ENCODE measurements around the gene CNKSR3. TPM values are rescaled to one million over a fixed set of nuclear protein-coding genes. Genes with fewer than 3 reads are reported as not detected.
"Not testable (repeated sequence)": the region's sequence is repeated elsewhere in the genome, so short reads cannot be mapped to it uniquely, and the experiment has no call there.

The CNKSR3 gene
- polyA plus RNA-seq, 2 donors, result 12.0 to 12.9 TPM

DNA sequence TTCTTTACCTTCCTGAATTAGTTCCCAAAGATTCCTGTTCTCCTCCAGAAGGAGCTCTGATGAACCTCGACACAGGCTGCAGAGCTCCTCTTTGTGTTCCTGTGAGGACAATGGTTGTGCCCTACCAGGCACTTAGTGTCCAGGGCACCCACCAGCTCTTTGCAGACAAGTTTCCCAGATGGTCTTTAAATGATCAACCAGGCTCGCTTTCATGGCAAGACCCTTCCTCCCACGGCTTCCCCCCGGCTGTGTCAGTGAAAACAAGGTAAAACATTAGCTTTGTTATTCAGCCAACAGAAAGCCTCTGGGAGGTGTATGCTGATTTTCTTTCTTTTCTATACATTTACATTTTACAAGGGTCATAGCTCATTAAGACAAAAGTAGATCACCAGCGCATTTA is 32.3 kb upstream of the CNKSR3 start:
- H3K27me3 ChIP-seq (ENCODE audit: control insufficient read depth in 1 of 2, insufficient read depth in 2 of 2, low read length in 2 of 2), result no peaks in the 10 kb centered on the region
- H3K27ac ChIP-seq (ENCODE audit: low read depth in 2 of 2, low read length in 1 of 2), result no peak overlapping the region
- H3K9me3 ChIP-seq (ENCODE audit: control insufficient read depth in 2 of 2, insufficient read depth in 1 of 2, low read depth in 1 of 2, low read length in 1 of 2), result no peaks in the 10 kb centered on the region
- H3K4me1 ChIP-seq (ENCODE audit: control insufficient read depth in 2 of 2, insufficient read depth in 2 of 2, low read length in 1 of 2), result no peaks in the 10 kb centered on the region
- H3K36me3 ChIP-seq (ENCODE audit: control insufficient read depth in 2 of 2, insufficient read depth in 2 of 2, low read length in 1 of 2), result no peaks in the 10 kb centered on the region
- 86 to 88% methylated on average over 5 of the region's 5 CpGs for WGBS, 2 donors
- no peak overlapping the region for H3K4me3 ChIP-seq (ENCODE audit: low read depth in 1 of 2, low read length in 2 of 2)

DNA sequence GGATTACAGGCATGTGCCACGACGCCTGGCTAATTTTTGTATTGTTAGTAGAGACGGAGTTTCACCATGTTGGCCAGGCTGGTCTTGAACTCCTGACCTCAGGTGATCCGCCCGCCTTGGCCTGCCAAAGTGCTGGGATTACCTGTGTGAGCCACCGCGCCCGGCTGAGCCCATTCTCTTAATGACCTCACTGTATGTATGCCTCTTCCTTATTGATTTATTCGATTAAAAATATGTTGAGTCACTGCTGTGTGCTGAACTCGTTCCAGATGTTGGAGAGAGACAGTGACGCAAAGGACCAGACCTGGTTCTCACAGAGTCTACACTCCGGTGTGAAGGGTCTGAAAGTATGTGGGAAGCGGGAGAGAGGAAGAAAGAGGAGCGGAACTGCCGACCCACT is 31.4 kb upstream of the CNKSR3 start:
- not testable (repeated sequence) for H3K4me3 ChIP-seq (ENCODE audit: low read depth in 1 of 2, low read length in 2 of 2); H3K27me3 ChIP-seq (ENCODE audit: control insufficient read depth in 1 of 2, insufficient read depth in 2 of 2, low read length in 2 of 2); H3K4me1 ChIP-seq (ENCODE audit: control insufficient read depth in 2 of 2, insufficient read depth in 2 of 2, low read length in 1 of 2); H3K9me3 ChIP-seq (ENCODE audit: control insufficient read depth in 2 of 2, insufficient read depth in 1 of 2, low read depth in 1 of 2, low read length in 1 of 2); H3K36me3 ChIP-seq (ENCODE audit: control insufficient read depth in 2 of 2, insufficient read depth in 2 of 2, low read length in 1 of 2); H3K27ac ChIP-seq (ENCODE audit: low read depth in 2 of 2, low read length in 1 of 2)
- WGBS, 2 donors, result 84 to 85% methylated on average over 15 of the region's 15 CpGs

GRCh38 chr6:154539593-154540269 is 29.2 kb upstream of the CNKSR3 start:
- WGBS, 2 donors, result 93 to 96% methylated on average over 9 of the region's 9 CpGs
- H3K4me1 ChIP-seq (ENCODE audit: control insufficient read depth in 2 of 2, insufficient read depth in 2 of 2, low read length in 1 of 2), result no peaks in the 10 kb centered on the region

DNA sequence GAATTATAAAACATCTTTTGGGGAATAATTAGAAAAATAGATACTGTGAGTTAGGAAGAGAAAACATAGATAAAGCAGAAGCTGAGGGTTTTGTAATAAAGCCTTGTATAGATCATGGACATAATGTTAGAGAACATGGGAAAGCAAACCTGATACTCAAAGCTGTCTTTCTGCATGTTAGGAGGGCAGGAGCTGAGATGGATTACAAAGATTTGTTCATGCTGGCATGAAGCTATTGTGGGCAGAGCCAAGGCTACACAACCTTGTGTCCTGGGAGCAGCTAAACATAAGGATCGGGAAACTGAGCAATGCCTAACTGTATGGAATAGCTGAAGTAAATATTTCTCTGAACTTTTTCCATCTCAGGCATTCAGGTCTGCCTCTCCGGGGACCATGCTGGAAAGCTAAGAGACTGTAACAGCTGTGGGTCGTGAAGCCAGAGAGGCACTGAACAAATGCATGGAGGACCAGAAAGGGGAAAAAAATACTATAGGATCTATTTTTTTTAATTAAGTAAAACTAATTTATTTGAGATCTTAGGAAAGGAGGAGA is 28.2 kb upstream of the CNKSR3 start:
- no peak overlapping the region for H3K27ac ChIP-seq (ENCODE audit: low read depth in 2 of 2, low read length in 1 of 2)
- no peaks in the 10 kb centered on the region for H3K36me3 ChIP-seq (ENCODE audit: control insufficient read depth in 2 of 2, insufficient read depth in 2 of 2, low read length in 1 of 2)
- H3K9me3 ChIP-seq (ENCODE audit: control insufficient read depth in 2 of 2, insufficient read depth in 1 of 2, low read depth in 1 of 2, low read length in 1 of 2), result no peaks in the 10 kb centered on the region
- H3K27me3 ChIP-seq (ENCODE audit: control insufficient read depth in 1 of 2, insufficient read depth in 2 of 2, low read length in 2 of 2), result no peaks in the 10 kb centered on the region
- WGBS, 2 donors, result 67 to 84% methylated on average over 3 of the region's 3 CpGs
- no peaks in the 10 kb centered on the region for H3K4me1 ChIP-seq (ENCODE audit: control insufficient read depth in 2 of 2, insufficient read depth in 2 of 2, low read length in 1 of 2)
- H3K4me3 ChIP-seq (ENCODE audit: low read depth in 1 of 2, low read length in 2 of 2), result no peak overlapping the region

More at GRCh38 chr6:154539593-154540269, 29.2 kb upstream of the CNKSR3 start:
- H3K9me3 ChIP-seq (ENCODE audit: control insufficient read depth in 2 of 2, insufficient read depth in 1 of 2, low read depth in 1 of 2, low read length in 1 of 2), result no peaks in the 10 kb centered on the region
- no peaks in the 10 kb centered on the region for H3K36me3 ChIP-seq (ENCODE audit: control insufficient read depth in 2 of 2, insufficient read depth in 2 of 2, low read length in 1 of 2)
- no peaks in the 10 kb centered on the region for H3K27me3 ChIP-seq (ENCODE audit: control insufficient read depth in 1 of 2, insufficient read depth in 2 of 2, low read length in 2 of 2)
- H3K27ac ChIP-seq (ENCODE audit: low read depth in 2 of 2, low read length in 1 of 2), result no peak overlapping the region
- no peak overlapping the region for H3K4me3 ChIP-seq (ENCODE audit: low read depth in 1 of 2, low read length in 2 of 2)

DNA sequence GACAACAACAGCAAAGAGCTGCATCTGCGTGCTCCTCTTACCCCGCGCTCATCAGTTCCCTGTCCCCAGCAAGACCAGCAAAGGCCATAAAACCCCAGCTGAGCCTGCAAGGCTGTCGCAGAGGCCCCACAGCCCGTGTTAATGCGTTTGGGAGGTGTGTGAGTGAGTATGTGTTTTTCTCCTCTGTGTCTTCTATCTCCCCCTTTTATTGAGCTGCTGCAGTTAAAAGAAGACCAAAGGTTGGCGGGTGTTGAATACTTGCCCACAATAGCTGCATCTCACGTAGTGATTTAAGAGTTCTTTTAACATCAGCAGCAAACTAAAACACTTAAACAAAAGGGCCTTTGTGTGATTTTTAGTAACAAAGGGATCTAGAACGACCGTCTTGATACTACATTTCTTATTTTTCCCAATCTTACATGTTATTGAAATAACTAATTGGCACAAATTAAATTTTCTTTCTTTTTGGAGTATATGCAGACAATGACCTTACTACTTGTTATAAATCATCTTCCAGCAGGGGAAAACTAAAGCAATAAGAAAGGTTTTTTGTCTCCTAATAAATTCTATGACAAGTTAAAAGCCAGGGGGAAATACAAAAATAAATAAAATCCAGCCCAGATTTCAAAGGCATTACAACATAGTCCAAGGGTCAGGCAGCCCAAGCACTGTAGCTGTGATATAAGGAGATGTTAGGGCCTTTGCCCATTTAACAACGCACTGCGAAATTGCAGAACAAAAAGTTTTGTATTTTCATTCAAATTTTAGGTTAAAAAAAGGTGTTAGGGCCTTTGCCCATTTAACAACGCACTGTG is 27.2 kb upstream of the CNKSR3 start:
- Histone ChIP-seq H3K27me3 (ENCODE audit: control insufficient read depth in 1 of 2, insufficient read depth in 2 of 2, low read length in 2 of 2) (no peaks in the 10 kb centered on the region), H3K27ac (ENCODE audit: low read depth in 2 of 2, low read length in 1 of 2) (no peak overlapping the region), H3K36me3 (ENCODE audit: control insufficient read depth in 2 of 2, insufficient read depth in 2 of 2, low read length in 1 of 2) (no peaks in the 10 kb centered on the region), H3K4me3 (ENCODE audit: low read depth in 1 of 2, low read length in 2 of 2) (no peak overlapping the region), H3K9me3 (ENCODE audit: control insufficient read depth in 2 of 2, insufficient read depth in 1 of 2, low read depth in 1 of 2, low read length in 1 of 2) (no peaks in the 10 kb centered on the region), H3K4me1 (ENCODE audit: control insufficient read depth in 2 of 2, insufficient read depth in 2 of 2, low read length in 1 of 2) (no peaks in the 10 kb centered on the region)
- WGBS, 2 donors, result 75 to 87% methylated on average over 13 of the region's 13 CpGs

DNA sequence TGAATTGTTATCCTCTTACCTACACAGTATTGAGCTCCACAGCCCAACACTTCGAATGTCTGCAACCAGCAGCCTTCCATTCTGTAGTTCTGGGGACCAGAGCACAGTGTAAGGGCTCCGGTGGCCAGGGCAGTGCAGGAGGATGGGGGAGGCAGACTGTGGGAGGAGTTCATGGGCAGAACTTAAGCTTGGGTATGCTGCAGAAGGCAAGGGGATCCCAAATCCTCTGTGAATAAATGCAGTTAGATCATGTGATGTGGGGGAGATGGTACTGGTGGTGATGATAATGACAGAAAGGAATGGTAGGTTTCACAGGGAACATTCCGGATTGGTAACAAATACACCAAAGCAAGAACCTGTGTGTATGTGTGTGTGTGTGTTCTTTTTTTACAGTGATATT is 26.5 kb upstream of the CNKSR3 start:
- Histone ChIP-seq H3K27ac (ENCODE audit: low read depth in 2 of 2, low read length in 1 of 2) (no peak overlapping the region), H3K9me3 (ENCODE audit: control insufficient read depth in 2 of 2, insufficient read depth in 1 of 2, low read depth in 1 of 2, low read length in 1 of 2) (no peaks in the 10 kb centered on the region), H3K36me3 (ENCODE audit: control insufficient read depth in 2 of 2, insufficient read depth in 2 of 2, low read length in 1 of 2) (no peaks in the 10 kb centered on the region), H3K4me1 (ENCODE audit: control insufficient read depth in 2 of 2, insufficient read depth in 2 of 2, low read length in 1 of 2) (no peaks in the 10 kb centered on the region), H3K27me3 (ENCODE audit: control insufficient read depth in 1 of 2, insufficient read depth in 2 of 2, low read length in 2 of 2) (no peaks in the 10 kb centered on the region), H3K4me3 (ENCODE audit: low read depth in 1 of 2, low read length in 2 of 2) (no peak overlapping the region)
- whole genome bisulfite sequencing, 2 donors, result 84 to 89% methylated on average over 3 of the region's 3 CpGs

GRCh38 chr6:154536255-154536654 is 25.8 kb upstream of the CNKSR3 start:
- Histone ChIP-seq H3K9me3 (ENCODE audit: control insufficient read depth in 2 of 2, insufficient read depth in 1 of 2, low read depth in 1 of 2, low read length in 1 of 2) (no peaks in the 10 kb centered on the region), H3K27ac (ENCODE audit: low read depth in 2 of 2, low read length in 1 of 2) (no peak overlapping the region), H3K27me3 (ENCODE audit: control insufficient read depth in 1 of 2, insufficient read depth in 2 of 2, low read length in 2 of 2) (no peaks in the 10 kb centered on the region), H3K4me3 (ENCODE audit: low read depth in 1 of 2, low read length in 2 of 2) (no peak overlapping the region), H3K4me1 (ENCODE audit: control insufficient read depth in 2 of 2, insufficient read depth in 2 of 2, low read length in 1 of 2) (no peaks in the 10 kb centered on the region), H3K36me3 (ENCODE audit: control insufficient read depth in 2 of 2, insufficient read depth in 2 of 2, low read length in 1 of 2) (no peaks in the 10 kb centered on the region)
- WGBS, 2 donors, result 85 to 88% methylated on average over 7 of the region's 7 CpGs

DNA sequence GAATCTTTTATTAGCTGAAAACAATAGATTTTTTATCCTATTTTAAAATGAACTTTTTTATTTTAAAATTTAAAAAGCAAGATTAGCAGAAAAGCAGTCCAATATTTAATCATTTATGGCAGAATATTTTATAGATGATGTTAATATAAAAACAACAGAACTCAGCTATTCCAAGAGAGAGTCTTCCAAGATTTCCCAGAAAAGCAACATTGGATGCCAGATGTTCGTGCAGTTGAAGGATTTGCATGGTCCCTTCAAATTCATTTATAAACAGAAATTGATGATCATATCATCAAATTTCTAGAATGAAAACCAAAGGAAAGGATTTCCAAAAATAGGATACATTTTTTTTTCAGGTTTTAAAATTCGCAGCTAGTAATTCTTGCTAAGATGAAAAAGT is 25.4 kb upstream of the CNKSR3 start:
- Histone ChIP-seq H3K27me3 (ENCODE audit: control insufficient read depth in 1 of 2, insufficient read depth in 2 of 2, low read length in 2 of 2) (no peaks in the 10 kb centered on the region), H3K36me3 (ENCODE audit: control insufficient read depth in 2 of 2, insufficient read depth in 2 of 2, low read length in 1 of 2) (no peaks in the 10 kb centered on the region), H3K27ac (ENCODE audit: low read depth in 2 of 2, low read length in 1 of 2) (no peak overlapping the region), H3K9me3 (ENCODE audit: control insufficient read depth in 2 of 2, insufficient read depth in 1 of 2, low read depth in 1 of 2, low read length in 1 of 2) (no peaks in the 10 kb centered on the region), H3K4me3 (ENCODE audit: low read depth in 1 of 2, low read length in 2 of 2) (no peak overlapping the region), H3K4me1 (ENCODE audit: control insufficient read depth in 2 of 2, insufficient read depth in 2 of 2, low read length in 1 of 2) (no peaks in the 10 kb centered on the region)
- WGBS, 2 donors, result 69 to 76% methylated on average over 2 of the region's 2 CpGs

DNA sequence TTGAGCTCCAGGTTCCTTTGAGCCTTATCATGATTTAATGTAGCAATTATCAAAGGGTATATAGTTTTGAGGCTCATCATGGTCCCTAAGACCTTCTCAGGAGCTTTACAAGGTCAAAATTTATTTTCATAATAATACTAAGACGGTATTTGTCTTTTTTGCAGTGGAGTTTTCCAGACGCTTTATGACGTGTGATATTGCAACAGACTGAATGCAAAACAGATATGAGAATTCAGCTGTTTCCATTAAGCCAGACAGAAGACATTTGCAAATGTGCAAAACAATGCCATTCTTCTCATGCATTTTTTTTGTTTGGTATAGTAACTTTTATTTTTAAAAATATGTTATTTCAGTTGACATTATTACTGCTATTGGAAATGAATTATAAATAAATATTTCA is 24.7 kb upstream of the CNKSR3 start:
- Histone ChIP-seq H3K4me3 (ENCODE audit: low read depth in 1 of 2, low read length in 2 of 2) (no peak overlapping the region), H3K9me3 (ENCODE audit: control insufficient read depth in 2 of 2, insufficient read depth in 1 of 2, low read depth in 1 of 2, low read length in 1 of 2) (no peaks in the 10 kb centered on the region), H3K27ac (ENCODE audit: low read depth in 2 of 2, low read length in 1 of 2) (no peak overlapping the region), H3K36me3 (ENCODE audit: control insufficient read depth in 2 of 2, insufficient read depth in 2 of 2, low read length in 1 of 2) (no peaks in the 10 kb centered on the region), H3K27me3 (ENCODE audit: control insufficient read depth in 1 of 2, insufficient read depth in 2 of 2, low read length in 2 of 2) (no peaks in the 10 kb centered on the region), H3K4me1 (ENCODE audit: control insufficient read depth in 2 of 2, insufficient read depth in 2 of 2, low read length in 1 of 2) (no peaks in the 10 kb centered on the region)
- 88 to 92% methylated on average over 3 of the region's 3 CpGs for WGBS, 2 donors
